ENCODE data around the gene PIP5K1B. TPM values are rescaled to one million over a fixed set of nuclear protein-coding genes. Genes with fewer than 3 reads are reported as not detected.

Gene PIP5K1B
- total and polyA plus RNA-seq, 2 experiments from 2014 or later = 3.2 to 5.0 TPM

GRCh38 chr9:68905129-68905528 is 200.1 kb downstream of the PIP5K1B start:
- Histone ChIP-seq H3K36me3 (no peaks in the 10 kb centered on the region), H3K4me1 (ENCODE audit: low read depth) (no peaks in the 10 kb centered on the region), H3K9me3 (ENCODE audit: low read depth) (no peaks in the 10 kb centered on the region), H3K4me3 (no peak overlapping the region), H3K27ac (no peak overlapping the region), H3K27me3 (no peaks in the 10 kb centered on the region)
- DNase-seq (ENCODE audit: low read depth in 1 of 2, low spot score in 1 of 2) = no peak
- no peak for TF ChIP-seq CTCF (IDR thresholded peaks at IDR 0.05; ENCODE audit: low read depth, low read length)

GRCh38 chr9:68907910-68908309 is 202.9 kb downstream of the PIP5K1B start:
- H3K4me3 ChIP-seq = no peak overlapping the region
- no peaks in the 10 kb centered on the region for H3K27me3 ChIP-seq
- no peak for TF ChIP-seq CTCF (IDR thresholded peaks at IDR 0.05; ENCODE audit: low read depth, low read length)
- no peaks in the 10 kb centered on the region for H3K9me3 ChIP-seq (ENCODE audit: low read depth)
- H3K27ac ChIP-seq = no peak overlapping the region
- DNase-seq (ENCODE audit: low read depth in 1 of 2, low spot score in 1 of 2) = no peak
- no peaks in the 10 kb centered on the region for H3K36me3 ChIP-seq
- no peaks in the 10 kb centered on the region for H3K4me1 ChIP-seq (ENCODE audit: low read depth)

DNA sequence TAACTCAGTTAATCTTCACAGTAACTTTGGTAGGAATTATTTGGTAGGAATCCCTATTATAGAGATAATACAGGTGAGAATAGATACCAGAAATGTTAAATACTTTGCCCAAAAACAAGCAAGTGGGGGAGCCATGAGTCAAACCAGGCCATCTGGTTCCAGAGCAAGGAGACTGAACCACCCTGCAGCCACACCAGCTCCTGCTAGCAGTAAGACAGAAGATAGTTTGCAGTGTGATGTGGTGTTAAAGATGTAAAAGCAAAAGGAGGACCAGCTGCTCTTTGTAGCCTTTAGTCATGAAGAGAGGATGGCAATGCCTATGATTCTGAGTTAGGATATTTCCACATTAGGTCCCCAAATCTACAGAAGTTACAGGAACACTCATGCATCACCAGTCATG is 207.5 kb downstream of the PIP5K1B start:
- Histone ChIP-seq H3K36me3 (no peaks in the 10 kb centered on the region), H3K4me3 (no peak overlapping the region), H3K9me3 (ENCODE audit: low read depth) (no peaks in the 10 kb centered on the region), H3K27ac (no peak overlapping the region), H3K27me3 (no peaks in the 10 kb centered on the region), H3K4me1 (ENCODE audit: low read depth) (peaks cover 15% of the 10 kb centered on the region)
- TF ChIP-seq CTCF (IDR thresholded peaks at IDR 0.05; ENCODE audit: low read depth, low read length) = no peak
- no peak for DNase-seq (ENCODE audit: low read depth in 1 of 2, low spot score in 1 of 2)

- H3K4me1 ChIP-seq (ENCODE audit: low read depth) = peaks cover 15% of the 10 kb centered on the region
- H3K27ac ChIP-seq = no peak overlapping the region
- no peaks in the 10 kb centered on the region for H3K9me3 ChIP-seq (ENCODE audit: low read depth)
- no peak overlapping the region for H3K4me3 ChIP-seq
- no peak for DNase-seq (ENCODE audit: low read depth in 1 of 2, low spot score in 1 of 2)
- no peaks in the 10 kb centered on the region for H3K36me3 ChIP-seq
- TF ChIP-seq CTCF (IDR thresholded peaks at IDR 0.05; ENCODE audit: low read depth, low read length) = no peak
- H3K27me3 ChIP-seq = no peaks in the 10 kb centered on the region
Observed at GRCh38 chr9:68913054-68913453, 208.0 kb downstream of the PIP5K1B start.

DNA sequence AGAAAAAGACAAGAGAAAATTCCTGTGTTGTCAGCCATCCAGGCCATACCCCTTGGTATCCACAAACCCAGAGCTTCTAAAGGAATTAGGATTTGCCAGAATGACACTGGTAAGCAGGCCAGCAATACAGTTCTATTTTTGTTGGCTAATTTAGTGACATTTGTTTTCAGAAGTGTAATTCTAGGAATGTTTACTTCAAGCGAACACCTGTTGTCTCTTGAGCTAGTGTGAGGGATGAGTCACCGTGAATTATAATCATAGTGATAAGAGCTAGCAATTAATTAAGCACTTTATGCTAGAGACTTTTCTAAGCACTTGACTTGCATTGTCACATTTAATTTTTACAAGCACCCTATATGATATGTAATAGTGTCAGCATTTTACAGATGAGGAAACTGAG is 209.7 kb downstream of the PIP5K1B start:
- Histone ChIP-seq H3K27ac (no peak overlapping the region), H3K4me3 (no peak overlapping the region), H3K27me3 (no peaks in the 10 kb centered on the region), H3K36me3 (no peaks in the 10 kb centered on the region), H3K4me1 (ENCODE audit: low read depth) (peaks cover 15% of the 10 kb centered on the region), H3K9me3 (ENCODE audit: low read depth) (no peaks in the 10 kb centered on the region)
- TF ChIP-seq CTCF (IDR thresholded peaks at IDR 0.05; ENCODE audit: low read depth, low read length) = no peak
- DNase-seq (ENCODE audit: low read depth in 1 of 2, low spot score in 1 of 2) = no peak

- peaks cover 11% of the 10 kb centered on the region for H3K4me1 ChIP-seq (ENCODE audit: low read depth)
Observed at GRCh38 chr9:68919661-68920060, 214.6 kb downstream of the PIP5K1B start.

More at GRCh38 chr9:68919661-68920060, 214.6 kb downstream of the PIP5K1B start:
- H3K27ac ChIP-seq = no peak overlapping the region
- no peak for TF ChIP-seq CTCF (IDR thresholded peaks at IDR 0.05; ENCODE audit: low read depth, low read length)
- no peak for DNase-seq (ENCODE audit: low read depth in 1 of 2, low spot score in 1 of 2)
- H3K27me3 ChIP-seq = no peaks in the 10 kb centered on the region
- H3K4me3 ChIP-seq = no peak overlapping the region
- no peaks in the 10 kb centered on the region for H3K9me3 ChIP-seq (ENCODE audit: low read depth)
- H3K36me3 ChIP-seq = no peaks in the 10 kb centered on the region

Measured in cardiac muscle cell (in vitro differentiated cells and primary cell).